Spinal cord (tissue), 10 donors: ENCODE data around the gene LRRC8C. TPM values are rescaled to one million over a fixed set of nuclear protein-coding genes. Genes with fewer than 3 reads are reported as not detected.

Experiments used
- DNase-seq, 6 donors: peaks; one replicate each; pipeline versions ENCODE4 v3.0.0 to v3.0.0-alpha.2; 2013 to 2015; ENCODE audit warnings: low spot score in 6 of 6, low read depth in 4 of 6
- H3K27ac ChIP-seq: one replicate; pipeline ENCODE4 v1.5.1; 2013; ENCODE audit warnings: low read depth, low read length, control low read depth
- H3K27me3 ChIP-seq: one replicate; pipeline ENCODE4 v1.6.1; 2013; ENCODE audit warnings: low read length; ENCODE audit not compliant: control insufficient read depth, insufficient read depth
- H3K36me3 ChIP-seq: one replicate; pipeline ENCODE4 v1.6.1; 2013; ENCODE audit warnings: low read length; ENCODE audit not compliant: control insufficient read depth, insufficient read depth
- H3K4me1 ChIP-seq: one replicate; pipeline ENCODE4 v1.6.1; 2013; ENCODE audit warnings: low read length; ENCODE audit not compliant: control insufficient read depth, insufficient read depth
- H3K4me3 ChIP-seq: one replicate; pipeline ENCODE4 v1.5.1; 2013; ENCODE audit warnings: low read depth, low read length, control low read depth
- H3K9me3 ChIP-seq: one replicate; pipeline ENCODE4 v1.6.1; 2013; ENCODE audit warnings: low read length; ENCODE audit not compliant: control insufficient read depth, insufficient read depth
- WGBS: methylation state at CpG from one replicate; pipeline ENCODE4 v1.1.5; 2013; ENCODE audit warnings: missing lambda C conversion rate; ENCODE audit not compliant: insufficient coverage; 5-methylcytosine and 5-hydroxymethylcytosine counted together
- polyA plus RNA-seq, 2 donors: library from polyadenylated mRNA; unstranded; fragments of 120-200 nt; gene quantifications; one replicate each; pipeline ENCODE4 v1.2.1, GENCODE V29; 2013; ENCODE audit not compliant: insufficient read length in 2 of 2
- total RNA-seq, 2 donors: library from RNA; depleted of rRNA in 1 of 2; stranded (reverse); fragments of 120-200 nt in 1 of 2; fragments of >200 nt in 1 of 2; gene quantifications; one replicate each; pipeline versions ENCODE4 v1.2.3 to v1.2.4, GENCODE V29; 2013 to 2014
- donor health status: healthy.

The LRRC8C gene
- total and polyA plus RNA-seq, 4 donors, result 10.5 to 19.7 (median 17.1) TPM

GRCh38 chr1:89607156-89607555 is 25.8 kb upstream of the LRRC8C start:
- WGBS, result no CpG with 5 or more reads among the region's 2 CpGs
- H3K4me1 ChIP-seq, result peaks cover 7% of the 10 kb centered on the region
- no peaks in the 10 kb centered on the region for H3K9me3 ChIP-seq
- H3K36me3 ChIP-seq, result peaks cover 17% of the 10 kb centered on the region
- no peak overlapping the region for H3K4me3 ChIP-seq
- H3K27ac ChIP-seq, result peak overlapping the region; percentile 52
- no peak for DNase-seq
- no peaks in the 10 kb centered on the region for H3K27me3 ChIP-seq

GRCh38 chr1:89607586-89608318 is 25.2 kb upstream of the LRRC8C start:
- Histone ChIP-seq H3K27ac (no peak overlapping the region), H3K4me3 (no peak overlapping the region), H3K4me1 (peaks cover 7% of the 10 kb centered on the region), H3K27me3 (no peaks in the 10 kb centered on the region), H3K9me3 (no peaks in the 10 kb centered on the region), H3K36me3 (peaks cover 17% of the 10 kb centered on the region)
- DNase-seq, result peak in 1 of 6 donors; percentile 5
- 100% methylated on average over 1 of the region's 5 CpGs for WGBS

GRCh38 chr1:89608319-89608983 is 24.5 kb upstream of the LRRC8C start:
- Histone ChIP-seq H3K36me3 (peaks cover 17% of the 10 kb centered on the region), H3K27me3 (no peaks in the 10 kb centered on the region), H3K9me3 (no peaks in the 10 kb centered on the region), H3K4me1 (peaks cover 2% of the 10 kb centered on the region), H3K27ac (no peak overlapping the region), H3K4me3 (no peak overlapping the region)
- no peak for DNase-seq
- WGBS, result 95% methylated on average over 3 of the region's 9 CpGs

- Histone ChIP-seq H3K9me3 (no peaks in the 10 kb centered on the region), H3K27me3 (no peaks in the 10 kb centered on the region), H3K36me3 (peaks cover 17% of the 10 kb centered on the region), H3K4me3 (no peak overlapping the region), H3K4me1 (no peaks in the 10 kb centered on the region), H3K27ac (no peak overlapping the region)
- DNase-seq, result no peak
- WGBS, result 94% methylated on average over 19 of the region's 20 CpGs
Measured at GRCh38 chr1:89608984-89609725, 23.8 kb upstream of the LRRC8C start.

- Histone ChIP-seq H3K4me3 (no peak overlapping the region), H3K9me3 (no peaks in the 10 kb centered on the region), H3K27me3 (no peaks in the 10 kb centered on the region), H3K36me3 (peaks cover 17% of the 10 kb centered on the region), H3K4me1 (no peaks in the 10 kb centered on the region), H3K27ac (no peak overlapping the region)
- 89% methylated on average over 11 of the region's 14 CpGs for WGBS
- no peak for DNase-seq
Measured at GRCh38 chr1:89609781-89610456, 23.0 kb upstream of the LRRC8C start.

- Histone ChIP-seq H3K9me3 (no peaks in the 10 kb centered on the region), H3K4me3 (no peak overlapping the region), H3K27me3 (no peaks in the 10 kb centered on the region), H3K4me1 (no peaks in the 10 kb centered on the region), H3K36me3 (peaks cover 17% of the 10 kb centered on the region), H3K27ac (no peak overlapping the region)
- DNase-seq, result no peak
- 88% methylated on average over 14 of the region's 15 CpGs for WGBS
Measured at GRCh38 chr1:89610457-89611011, 22.4 kb upstream of the LRRC8C start.

GRCh38 chr1:89611721-89612120 is 21.2 kb upstream of the LRRC8C start:
- WGBS, result no CpG with 5 or more reads among the region's 1 CpG

GRCh38 chr1:89613928-89614327 is 19.0 kb upstream of the LRRC8C start:
- H3K36me3 ChIP-seq, result peaks cover 16% of the 10 kb centered on the region
- peaks cover 4% of the 10 kb centered on the region for H3K4me1 ChIP-seq
- H3K4me3 ChIP-seq, result no peak overlapping the region
- WGBS, result 94% methylated on average over 7 of the region's 7 CpGs
- no peaks in the 10 kb centered on the region for H3K27me3 ChIP-seq
- no peak for DNase-seq
- H3K27ac ChIP-seq, result no peak overlapping the region
- no peaks in the 10 kb centered on the region for H3K9me3 ChIP-seq

More at GRCh38 chr1:89611721-89612120, 21.2 kb upstream of the LRRC8C start:
- Histone ChIP-seq H3K4me1 (peaks cover 4% of the 10 kb centered on the region), H3K4me3 (no peak overlapping the region), H3K27me3 (no peaks in the 10 kb centered on the region), H3K36me3 (peaks cover 17% of the 10 kb centered on the region), H3K27ac (no peak overlapping the region), H3K9me3 (no peaks in the 10 kb centered on the region)
- no peak for DNase-seq
